Gastrocnemius medialis (tissue), 4 donors: Measurements from ENCODE around the gene P2RX1.

Experiments
- CTCF ChIP-seq, 5 experiments: fragments of 450-650 bp in 3 of 5; fragments of 200-600 bp in 2 of 5; sonication (generic) in 2 of 5; IDR thresholded peaks in 4 of 5; conservative IDR thresholded peaks in 1 of 5; 1 replicate in 4 of 5; 2 replicates in 1 of 5; pipeline ENCODE4 v1.5.1; 2016 to 2019; ENCODE audit warnings: antibody characterized with exemption in 5 of 5, mild to moderate bottlenecking in 3 of 5, moderate library complexity in 3 of 5
- POLR2A ChIP-seq, 2 donors: fragments of 450-650 bp; IDR thresholded peaks; one replicate each; pipeline ENCODE4 v1.6.1; 2017; ENCODE audit warnings: antibody characterized with exemption in 2 of 2, mild to moderate bottlenecking in 2 of 2, moderate library complexity in 2 of 2

- TF ChIP-seq CTCF (IDR thresholded peaks at IDR 0.05 in 4 of 5, conservative IDR thresholded peaks at IDR 0.05 in 1 of 5) (no peak), POLR2A (IDR thresholded peaks at IDR 0.05) (no peak)
These were observed 44.5 kb upstream of the P2RX1 start for GRCh38 chr17:3960764-3961163.
